Stimulated activated CD8-positive, alpha-beta memory T cell treated with anti-CD3 and anti-CD28 coated beads, Interleukin-7, amount 100 ng/mL, for 4 hours (primary cell): ENCODE data around the gene SUPT4H1.

ENCODE experiments used
- DNase-seq, 2 donors: peaks; one replicate each; pipeline ENCODE4 v3.0.0-alpha.2; 2020; ENCODE audit warnings: low read depth in 2 of 2

Gene SUPT4H1

DNA sequence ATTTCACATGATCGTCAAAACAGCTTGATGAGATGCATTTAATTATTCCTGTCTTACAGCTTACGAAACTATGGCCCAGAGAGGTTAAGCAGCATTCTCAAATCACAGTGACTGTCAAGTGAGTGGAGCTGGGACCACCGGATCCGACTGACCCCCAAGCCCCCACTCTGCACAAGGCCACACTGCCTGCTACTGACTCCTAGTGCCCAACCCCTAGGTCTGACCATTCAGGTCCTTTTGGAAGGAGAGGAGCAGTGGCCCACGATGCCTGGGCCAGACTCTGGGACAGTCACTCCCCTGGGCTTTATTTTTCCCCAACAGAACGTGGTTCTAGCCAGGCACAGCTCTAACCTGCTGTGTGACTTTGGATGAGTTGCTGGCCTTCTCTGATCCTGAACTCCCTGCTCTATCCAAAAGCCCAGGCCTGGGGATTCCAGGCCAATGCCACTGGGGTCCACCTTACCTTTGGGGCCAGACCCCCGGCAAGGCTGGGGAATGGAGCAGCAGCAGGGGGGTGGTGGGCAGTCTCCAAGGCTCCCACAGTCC lies 33.3 kb downstream of the SUPT4H1 start:
- no peak for DNase-seq

DNA sequence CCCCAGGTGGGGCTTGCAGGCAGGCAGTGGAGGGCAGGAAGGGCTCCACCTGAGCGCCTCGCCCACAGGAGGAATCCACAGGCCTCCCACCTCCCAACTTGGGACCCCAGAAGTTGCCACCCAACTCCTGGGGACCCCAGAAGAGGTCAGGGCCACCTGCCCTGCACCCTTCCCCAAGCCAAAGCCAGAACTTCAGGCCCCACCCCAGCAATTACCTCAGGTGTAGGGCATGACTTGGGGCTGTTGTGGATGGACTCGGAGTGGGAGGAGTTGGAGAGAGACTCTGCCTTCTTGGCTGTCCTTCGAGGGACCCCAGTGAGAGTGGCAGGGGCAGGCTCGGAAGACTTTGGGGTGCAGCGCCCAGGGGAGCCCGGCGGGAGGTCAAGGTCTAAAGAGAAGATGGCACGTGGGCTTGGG lies 33.9 kb downstream of the SUPT4H1 start:
- DNase-seq: no peak

- peak; percentile 58 to 71 for DNase-seq
Observed at GRCh38 chr17:58317421-58318064, 34.5 kb downstream of the SUPT4H1 start.

GRCh38 chr17:58316260-58316960 lies 35.6 kb downstream of the SUPT4H1 start:
- DNase-seq: no peak

DNA sequence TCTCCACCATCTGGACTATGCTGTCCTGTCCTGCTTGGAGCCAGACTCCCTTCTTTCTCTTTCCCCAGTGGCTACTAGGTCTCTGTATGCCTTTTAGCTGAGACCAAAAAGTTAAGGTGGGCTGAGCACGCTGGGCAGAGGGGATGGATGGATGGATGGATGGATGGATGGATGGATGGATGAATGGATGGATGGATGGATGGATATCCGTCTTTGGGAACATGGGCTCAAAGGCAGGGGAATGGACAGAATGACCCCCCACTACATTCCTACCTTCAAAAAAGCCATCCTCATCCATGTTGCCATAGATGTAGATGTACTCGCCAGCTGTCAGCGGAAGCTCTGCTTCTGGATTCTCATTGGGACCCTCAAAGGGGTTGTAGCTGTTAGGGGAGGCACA lies 36.3 kb downstream of the SUPT4H1 start:
- no peak for DNase-seq

DNA sequence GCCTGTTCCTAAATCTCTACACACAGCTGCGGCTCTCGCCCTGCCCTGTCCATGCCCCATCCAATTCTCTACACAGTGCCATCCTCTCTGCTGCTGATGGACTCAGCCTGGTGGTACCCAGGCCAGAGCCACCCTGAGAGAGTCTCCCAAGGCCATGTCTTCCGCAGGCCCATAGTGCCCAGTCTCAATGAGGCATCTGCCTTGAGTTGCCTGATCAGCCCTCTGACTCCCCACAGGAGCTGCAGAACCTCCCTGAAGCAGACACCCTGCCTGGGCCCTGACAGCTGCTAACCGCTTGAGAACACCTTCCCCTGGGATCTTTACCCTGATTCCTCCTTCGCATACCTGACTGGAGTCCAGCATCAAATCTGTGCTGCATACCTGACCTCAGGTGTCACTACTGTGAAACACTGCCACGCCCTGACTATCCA lies 36.7 kb downstream of the SUPT4H1 start:
- no peak for DNase-seq

DNA sequence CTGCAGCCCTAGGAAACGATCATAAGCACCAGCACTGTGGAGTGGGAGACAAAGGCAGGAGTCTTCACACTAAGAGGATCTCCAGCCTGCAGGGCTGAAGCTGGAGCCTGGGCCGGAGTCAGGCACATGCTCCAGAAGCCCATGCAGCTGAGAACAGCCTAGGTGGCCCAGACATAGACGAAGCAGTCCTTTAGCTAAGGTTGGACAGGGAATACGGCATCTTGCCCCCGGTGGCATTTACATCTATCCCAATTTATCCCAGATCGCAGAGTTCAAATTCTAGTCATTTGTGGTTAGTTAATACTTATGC lies 37.3 kb downstream of the SUPT4H1 start:
- no peak for DNase-seq

- DNase-seq: no peak
Observed at GRCh38 chr17:58313815-58314705, 37.9 kb downstream of the SUPT4H1 start.

GRCh38 chr17:58312829-58313228 lies 39.2 kb downstream of the SUPT4H1 start:
- no peak for DNase-seq

DNA sequence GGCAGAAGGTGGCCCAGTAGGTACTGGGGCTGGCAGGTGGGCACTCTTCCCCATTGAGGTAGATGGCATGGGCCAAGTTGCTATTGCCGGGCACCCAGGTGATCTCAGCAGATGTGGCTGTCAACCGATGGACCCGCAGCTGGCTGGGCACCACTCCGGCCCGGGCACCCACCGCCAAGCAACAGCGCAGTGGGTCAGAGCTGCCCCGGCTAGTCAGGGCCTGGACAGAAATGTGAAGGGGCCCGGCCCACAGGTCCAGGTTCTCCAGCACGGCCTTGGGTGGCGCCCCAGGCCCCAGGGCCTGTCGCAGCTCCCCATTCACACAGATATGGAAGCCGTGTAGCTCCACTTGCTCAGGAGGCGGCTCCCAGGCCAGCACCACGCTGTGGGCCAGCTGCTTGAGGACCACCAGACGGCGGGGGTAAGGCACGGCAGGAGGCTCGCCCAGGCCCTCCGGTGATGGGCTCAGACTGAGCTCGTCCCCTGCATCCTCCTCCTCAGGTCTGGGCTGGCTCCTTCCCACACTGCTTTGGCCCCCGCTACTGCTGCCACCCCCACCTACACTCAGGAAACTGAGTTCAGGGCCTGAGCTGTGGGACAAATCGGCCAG lies 39.9 kb downstream of the SUPT4H1 start:
- no peak for DNase-seq

DNA sequence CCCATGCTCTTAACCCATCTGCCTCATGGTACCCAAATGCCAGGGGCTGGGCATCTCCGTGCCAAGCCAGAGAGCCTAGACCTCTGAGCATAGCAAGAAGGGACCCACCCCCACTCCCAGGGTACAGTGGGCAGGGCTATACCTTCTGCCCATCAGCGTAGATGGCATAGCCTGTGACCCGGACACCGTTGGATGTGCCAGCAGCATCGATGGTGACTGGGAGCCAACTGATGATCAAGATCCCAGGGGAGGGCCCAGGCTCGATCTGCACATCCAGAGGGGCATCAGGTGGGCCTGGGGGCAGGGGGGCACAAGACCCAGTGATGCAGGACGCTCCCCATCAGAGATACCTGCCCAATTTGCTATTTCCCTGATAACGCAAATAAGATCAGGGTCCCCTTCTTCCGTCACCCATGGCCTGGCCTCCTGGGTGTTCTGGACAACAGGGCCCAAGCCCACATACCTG lies 40.5 kb downstream of the SUPT4H1 start:
- no peak for DNase-seq

DNA sequence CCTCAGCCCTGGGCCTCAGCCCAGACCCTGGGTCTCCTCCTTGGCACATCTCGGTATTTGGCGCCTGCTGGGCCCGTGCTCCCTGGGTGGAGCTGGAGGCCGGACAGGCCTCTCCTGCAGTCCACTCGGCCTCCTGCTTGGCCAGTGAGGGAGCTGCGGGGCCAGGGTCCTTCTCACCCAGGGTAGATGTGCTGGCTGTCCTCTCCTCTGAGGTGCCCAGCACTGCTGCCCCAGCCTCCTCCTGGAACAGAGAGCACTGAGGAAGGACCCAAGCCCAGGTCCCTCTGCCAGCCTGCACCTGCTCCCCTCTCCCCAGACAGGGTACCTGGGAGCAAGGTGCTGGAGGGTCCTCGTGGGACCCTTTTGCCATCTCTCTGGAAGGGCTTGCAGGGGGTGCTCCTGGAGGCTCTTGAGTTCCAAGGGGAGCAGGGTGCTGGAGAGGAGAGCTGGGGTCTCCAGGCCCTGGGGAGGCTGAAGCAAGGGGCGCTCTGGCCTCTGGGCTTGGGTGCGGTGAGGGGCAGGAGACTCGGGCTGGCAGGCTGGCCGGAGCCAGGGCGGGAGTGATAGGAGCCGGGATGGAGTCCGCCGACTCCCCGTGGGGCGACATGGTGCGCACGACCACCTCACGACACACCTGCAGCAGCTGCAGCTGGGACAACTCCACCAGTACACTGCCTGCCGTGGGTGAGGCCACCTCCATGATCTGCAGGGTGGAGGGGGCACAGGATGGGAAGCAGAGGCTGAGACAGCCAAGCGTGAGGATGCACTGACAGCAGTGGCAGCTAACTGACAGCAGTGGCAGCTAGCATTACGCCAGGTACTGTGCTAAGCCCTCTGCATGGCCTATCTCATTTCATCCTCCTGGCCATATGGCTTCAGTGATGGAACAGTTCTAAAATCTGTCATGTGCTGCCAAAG lies 41.2 kb downstream of the SUPT4H1 start:
- no peak for DNase-seq

GRCh38 chr17:58309918-58310259 lies 42.1 kb downstream of the SUPT4H1 start:
- DNase-seq: no peak

- no peak for DNase-seq
Observed at GRCh38 chr17:58308985-58309917, 42.8 kb downstream of the SUPT4H1 start.

GRCh38 chr17:58308173-58308984 lies 43.6 kb downstream of the SUPT4H1 start:
- no peak for DNase-seq

DNA sequence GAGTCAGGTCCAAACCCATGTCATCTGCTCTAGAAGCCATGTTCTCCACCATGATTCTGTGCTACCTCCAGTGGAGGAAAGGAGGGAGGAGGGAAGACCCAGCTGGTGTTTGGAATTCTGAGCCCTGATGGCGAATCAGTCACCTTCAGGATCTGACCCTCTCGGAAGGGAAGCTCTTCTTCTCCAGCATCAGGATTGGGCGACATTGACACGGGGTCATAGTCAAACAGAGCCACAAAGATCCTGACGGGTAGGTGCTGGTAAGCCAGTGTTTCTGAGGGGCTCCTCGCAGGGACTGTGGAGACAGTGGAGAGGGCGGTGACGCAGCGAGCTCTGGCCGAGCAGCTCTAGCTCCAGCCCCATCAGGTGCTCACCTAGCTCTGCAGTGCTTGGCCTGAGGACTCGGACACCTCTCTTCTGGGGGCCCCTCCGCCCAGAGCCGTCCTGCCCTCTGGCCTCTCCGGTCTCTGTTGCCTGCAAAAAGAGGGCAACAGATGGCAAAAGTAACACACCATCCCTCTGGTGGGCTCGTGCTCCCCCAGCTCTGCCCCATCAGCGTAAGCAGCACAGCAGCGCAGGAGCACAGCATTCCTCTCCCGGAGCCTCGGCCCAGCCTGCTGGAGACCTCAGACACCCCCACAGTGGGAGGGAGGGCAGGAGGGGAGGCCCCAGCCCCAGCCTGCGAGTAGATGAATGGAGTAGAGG lies 44.4 kb downstream of the SUPT4H1 start:
- no peak for DNase-seq

- DNase-seq: no peak
Observed at GRCh38 chr17:58306131-58306951, 45.7 kb downstream of the SUPT4H1 start.
